WERI-Rb-1 (cell line): Measurements from ENCODE around the gene SMOC2.
"Not testable (repeated sequence)": the region's sequence is repeated elsewhere in the genome, so short reads cannot be mapped to it uniquely, and the experiment has no call there.

Experiments
- DNase-seq: peaks from one replicate; pipeline ENCODE4 v3.0.0-alpha.2; 2020
- H3K27ac ChIP-seq: fragments of 250-450 bp; sonication (Bioruptor Pico); 2 replicates; pipeline ENCODE4 v1.5.1; 2020; ENCODE audit warnings: mild to moderate bottlenecking, moderate library complexity
- H3K27me3 ChIP-seq: fragments of 250-450 bp; sonication (Bioruptor Pico); 2 replicates; pipeline ENCODE4 v1.5.1; 2021; ENCODE audit warnings: mild to moderate bottlenecking, low read depth, moderate library complexity; ENCODE audit not compliant: insufficient read depth, severe bottlenecking
- H3K36me3 ChIP-seq: fragments of 250-450 bp; sonication (Bioruptor Pico); 2 replicates; pipeline ENCODE4 v1.5.1; 2020; ENCODE audit warnings: mild to moderate bottlenecking, moderate library complexity
- H3K4me3 ChIP-seq: 2 replicates; pipeline ENCODE4 v1.5.1; 2011; ENCODE audit warnings: low read depth, mild to moderate bottlenecking, control low read depth, low read length
- H3K9me3 ChIP-seq: fragments of 250-450 bp; sonication (Bioruptor Pico); 2 replicates; pipeline ENCODE4 v1.5.1; 2021; ENCODE audit warnings: mild to moderate bottlenecking, moderate library complexity; ENCODE audit not compliant: severe bottlenecking
- CTCF ChIP-seq: IDR thresholded peaks from 2 replicates; pipeline ENCODE4 v1.5.1; 2011; ENCODE audit warnings: low read depth, mild to moderate bottlenecking, control low read depth, inconsistent platforms, low read length

The SMOC2 gene

GRCh38 chr6:168686831-168687730, 246.1 kb downstream of the SMOC2 start:
- peak; percentile 43 for DNase-seq
- Histone ChIP-seq H3K36me3 (no peaks in the 10 kb centered on the region), H3K27me3 (peaks cover 28% of the 10 kb centered on the region)

GRCh38 chr6:168690271-168690670, 249.3 kb downstream of the SMOC2 start:
- peaks cover 6% of the 10 kb centered on the region for H3K27me3 ChIP-seq
- no peak overlapping the region for H3K27ac ChIP-seq
- no peaks in the 10 kb centered on the region for H3K9me3 ChIP-seq
- H3K36me3 ChIP-seq, result no peaks in the 10 kb centered on the region
- TF ChIP-seq CTCF, result no peak
- H3K4me3 ChIP-seq, result no peak overlapping the region
- DNase-seq, result no peak

More at GRCh38 chr6:168686831-168687730, 246.1 kb downstream of the SMOC2 start:
- no peak overlapping the region for H3K27ac ChIP-seq
- H3K9me3 ChIP-seq, result no peaks in the 10 kb centered on the region
- no peak overlapping the region for H3K4me3 ChIP-seq
- TF ChIP-seq CTCF, result no peak

- Histone ChIP-seq H3K27me3 (no peaks in the 10 kb centered on the region), H3K9me3 (no peaks in the 10 kb centered on the region), H3K4me3 (no peak overlapping the region), H3K27ac (no peak overlapping the region), H3K36me3 (no peaks in the 10 kb centered on the region)
- TF ChIP-seq CTCF, result no peak
- no peak for DNase-seq
Observed at GRCh38 chr6:168691774-168692173, 250.8 kb downstream of the SMOC2 start.

GRCh38 chr6:168692193-168692914, 251.4 kb downstream of the SMOC2 start:
- TF ChIP-seq CTCF, result no peak
- Histone ChIP-seq H3K36me3 (no peaks in the 10 kb centered on the region), H3K4me3 (no peak overlapping the region), H3K9me3 (no peaks in the 10 kb centered on the region), H3K27me3 (no peaks in the 10 kb centered on the region), H3K27ac (no peak overlapping the region)
- no peak for DNase-seq

GRCh38 chr6:168692915-168693257, 251.9 kb downstream of the SMOC2 start:
- DNase-seq, H3K27ac ChIP-seq, H3K36me3 ChIP-seq, H3K9me3 ChIP-seq, H3K4me3 ChIP-seq, H3K27me3 ChIP-seq: not testable (repeated sequence)

- not testable (repeated sequence) for H3K36me3 ChIP-seq, H3K27me3 ChIP-seq, H3K4me3 ChIP-seq, H3K27ac ChIP-seq, H3K9me3 ChIP-seq, DNase-seq
Observed at GRCh38 chr6:168694797-168695196, 253.8 kb downstream of the SMOC2 start.
